ACC112 (cell line): ENCODE results near the gene PTGR1.
A peak's percentile ranks its signal among the peaks of the same experiment; 100 is the strongest.

Experiments used
- H2AFZ ChIP-seq: fragments of 200-600 bp; sonication (generic); one replicate; pipeline ENCODE4 v1.6.0; 2017; ENCODE audit warnings: antibody characterized with exemption, low read length; ENCODE audit not compliant: unreplicated experiment
- H3K27ac ChIP-seq: fragments of 200-600 bp; sonication (generic); 2 replicates; pipeline ENCODE4 v1.5.1; 2014; ENCODE audit warnings: low read depth, mild to moderate bottlenecking, antibody characterized with exemption, low read length, moderate library complexity
- H3K27me3 ChIP-seq: fragments of 200-600 bp; sonication (generic); 2 replicates; pipeline ENCODE4 v1.6.1; 2014; ENCODE audit warnings: mild to moderate bottlenecking, antibody characterized with exemption, low read length, moderate library complexity, mixed read lengths; ENCODE audit not compliant: insufficient read depth
- H3K36me3 ChIP-seq: fragments of 200-600 bp; sonication (generic); 2 replicates; pipeline ENCODE4 v1.6.1; 2016; ENCODE audit warnings: mild to moderate bottlenecking, antibody characterized with exemption, low read length, moderate library complexity, mixed read lengths; ENCODE audit not compliant: insufficient read depth
- H3K4me1 ChIP-seq: fragments of 200-600 bp; sonication (generic); one replicate; pipeline ENCODE4 v1.6.1; 2016; ENCODE audit warnings: low read length, mixed read lengths; ENCODE audit not compliant: insufficient read depth, unreplicated experiment, control insufficient read depth
- H3K4me3 ChIP-seq: fragments of 200-600 bp; sonication (generic); 2 replicates; pipeline ENCODE4 v1.5.1; 2014; ENCODE audit warnings: mild to moderate bottlenecking, low read depth, low read length
- H3K79me2 ChIP-seq: fragments of 200-600 bp; sonication (generic); one replicate; pipeline ENCODE4 v1.6.0; 2016; ENCODE audit warnings: low read length; ENCODE audit not compliant: control insufficient read depth, unreplicated experiment, insufficient read depth

The PTGR1 gene

DNA sequence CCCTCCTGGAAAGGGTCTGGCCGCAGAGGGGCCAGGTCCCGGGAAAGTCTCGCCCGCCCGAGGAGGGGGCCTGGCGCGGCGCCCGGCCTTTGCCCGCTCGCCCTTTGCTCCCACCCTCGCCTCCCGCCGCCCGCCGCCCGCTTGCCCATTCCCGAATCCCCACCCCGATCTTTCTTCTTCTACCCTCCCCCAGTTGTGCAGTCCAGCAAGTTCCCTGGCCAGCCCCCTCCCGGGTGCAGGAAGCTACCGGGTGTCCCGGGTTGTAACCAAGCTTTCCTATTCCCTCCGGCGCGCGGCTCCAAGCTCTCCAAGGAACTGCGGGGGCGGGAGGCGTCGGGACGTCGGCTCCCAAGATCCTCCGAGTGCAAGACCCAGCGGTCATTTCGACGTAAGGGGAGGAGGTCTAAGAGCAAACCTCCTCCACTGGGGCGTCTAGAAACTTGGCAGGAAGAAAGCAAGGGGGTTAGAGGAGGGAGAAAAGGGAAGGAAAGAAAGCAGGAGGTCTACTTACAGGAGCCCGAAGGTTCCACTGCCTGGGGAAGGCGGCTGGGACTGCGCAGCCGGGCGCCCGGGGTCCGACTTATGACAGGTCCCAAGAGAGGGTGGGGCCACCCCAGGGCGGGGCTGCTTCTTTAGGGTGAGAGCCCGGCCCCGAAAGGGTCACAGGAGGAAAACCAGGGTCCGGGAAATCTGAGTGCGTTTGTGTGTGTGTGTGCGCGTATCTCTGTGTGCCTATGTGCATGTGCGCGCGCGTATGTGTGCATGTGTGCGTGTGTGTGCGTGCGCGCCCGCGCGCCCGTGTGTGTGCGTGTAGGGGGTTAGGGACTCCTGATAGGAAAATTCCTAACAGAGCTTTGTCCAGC lies at the start of gene PTGR1:
Gene PTGR1 (minus strand): TSS at position 556 of the 863 bp plus-strand sequence. CDS start 2,225 bp downstream, outside the sequence.
- peaks cover 23% of the 10 kb centered on the region for H3K79me2 ChIP-seq
- H3K27me3 ChIP-seq = no peaks in the 10 kb centered on the region
- H3K4me1 ChIP-seq = peaks cover 14% of the 10 kb centered on the region
- peak within 1 kb of the TSS; percentile 97 for H3K4me3 ChIP-seq
- peak within 1 kb of the TSS; percentile 92 for H2AFZ ChIP-seq
- H3K36me3 ChIP-seq = peaks cover 14% of the 10 kb centered on the region
- H3K27ac ChIP-seq = peak within 1 kb of the TSS; percentile 78

DNA sequence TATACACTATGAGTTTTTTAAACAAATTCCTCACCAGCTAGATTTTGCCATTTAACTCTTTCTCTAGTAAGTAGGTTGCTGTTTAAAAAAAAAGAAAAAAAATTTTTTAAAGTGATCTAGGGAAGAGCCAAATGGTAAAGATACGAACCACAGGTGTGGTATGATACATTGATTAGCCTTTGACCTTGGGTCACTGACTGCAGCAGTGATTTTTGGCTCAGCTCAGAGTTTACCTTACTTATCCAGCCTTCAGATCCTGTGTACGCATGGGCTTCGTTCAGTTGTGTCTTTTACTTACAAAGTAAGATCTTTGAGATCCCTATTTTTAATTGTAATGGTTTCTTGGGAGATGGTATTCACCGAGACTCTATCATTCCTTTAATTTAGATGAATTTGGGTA lies 49.6 kb upstream of the PTGR1 start:
- Histone ChIP-seq H3K79me2 (peaks cover 16% of the 10 kb centered on the region), H3K4me3 (no peak overlapping the region), H3K4me1 (no peaks in the 10 kb centered on the region), H3K27me3 (no peaks in the 10 kb centered on the region), H2AFZ (no peak overlapping the region), H3K27ac (no peak overlapping the region), H3K36me3 (peaks cover 32% of the 10 kb centered on the region)

DNA sequence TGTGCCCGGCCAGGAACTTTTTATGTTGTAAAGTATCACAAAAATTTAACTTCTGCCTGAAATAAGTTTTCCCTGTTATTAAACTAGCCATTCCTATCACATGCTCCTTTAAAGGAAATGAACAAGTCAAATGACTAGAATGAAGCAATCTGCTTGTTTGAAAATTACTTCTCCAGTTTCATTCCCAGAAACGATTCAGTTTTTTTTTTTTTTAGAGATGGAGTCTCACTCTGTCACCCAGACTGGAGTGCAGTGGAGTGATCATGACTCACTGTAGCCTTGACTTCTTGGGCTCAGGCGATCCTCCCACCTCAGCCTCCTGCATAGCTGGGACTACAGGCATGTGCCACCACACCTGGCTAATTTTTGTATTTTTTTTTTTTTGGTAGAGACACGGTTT lies 48.6 kb upstream of the PTGR1 start:
- peaks cover 24% of the 10 kb centered on the region for H3K79me2 ChIP-seq
- H3K4me3 ChIP-seq = no peak overlapping the region
- H3K36me3 ChIP-seq = peaks cover 24% of the 10 kb centered on the region
- no peak overlapping the region for H3K27ac ChIP-seq
- no peaks in the 10 kb centered on the region for H3K4me1 ChIP-seq
- no peak overlapping the region for H2AFZ ChIP-seq
- no peaks in the 10 kb centered on the region for H3K27me3 ChIP-seq

DNA sequence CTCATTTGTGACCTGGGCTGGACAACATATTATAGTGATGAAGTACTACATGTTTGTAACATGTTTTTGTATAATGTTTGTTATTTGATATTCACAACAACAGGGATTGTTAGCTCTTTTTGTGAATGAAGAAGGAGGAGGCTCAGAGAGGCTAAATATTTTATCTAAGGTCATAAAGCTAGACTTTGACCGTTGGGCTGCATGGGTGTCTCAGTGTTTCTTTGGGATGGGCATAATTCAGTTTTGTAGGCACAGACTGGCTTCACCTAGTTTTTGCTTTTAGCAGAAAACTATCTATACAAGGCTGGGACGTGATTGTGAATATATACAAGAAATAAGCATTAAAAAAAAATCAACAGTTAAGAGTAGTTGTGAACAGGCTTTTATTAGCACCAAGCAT lies 47.0 kb upstream of the PTGR1 start:
- peaks cover 26% of the 10 kb centered on the region for H3K36me3 ChIP-seq
- no peaks in the 10 kb centered on the region for H3K27me3 ChIP-seq
- H3K79me2 ChIP-seq = peaks cover 30% of the 10 kb centered on the region
- no peak overlapping the region for H3K4me3 ChIP-seq
- no peak overlapping the region for H2AFZ ChIP-seq
- H3K27ac ChIP-seq = no peak overlapping the region
- no peaks in the 10 kb centered on the region for H3K4me1 ChIP-seq

DNA sequence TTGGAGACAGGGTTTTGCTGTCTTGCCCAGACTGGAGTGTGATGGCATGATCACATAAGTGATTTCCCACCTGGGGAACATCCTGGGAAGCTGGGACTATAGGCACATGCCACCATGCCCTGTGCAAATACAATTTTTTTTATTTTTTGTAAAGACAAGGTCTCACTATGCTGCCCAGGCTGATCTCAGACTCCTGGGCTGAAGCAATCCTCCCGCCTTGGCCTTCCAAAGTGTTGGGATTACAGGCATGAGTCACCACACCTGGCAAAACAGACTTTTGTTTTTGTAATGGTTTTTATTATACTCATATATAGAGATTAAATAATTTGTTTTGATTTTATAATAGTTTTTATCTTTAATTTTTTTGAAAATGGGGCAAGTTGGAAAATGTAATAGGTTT lies 46.4 kb upstream of the PTGR1 start:
- no peak overlapping the region for H3K4me3 ChIP-seq
- H3K4me1 ChIP-seq = no peaks in the 10 kb centered on the region
- H3K27me3 ChIP-seq = no peaks in the 10 kb centered on the region
- H2AFZ ChIP-seq = no peak overlapping the region
- peaks cover 30% of the 10 kb centered on the region for H3K79me2 ChIP-seq
- H3K27ac ChIP-seq = no peak overlapping the region
- H3K36me3 ChIP-seq = peaks cover 26% of the 10 kb centered on the region

DNA sequence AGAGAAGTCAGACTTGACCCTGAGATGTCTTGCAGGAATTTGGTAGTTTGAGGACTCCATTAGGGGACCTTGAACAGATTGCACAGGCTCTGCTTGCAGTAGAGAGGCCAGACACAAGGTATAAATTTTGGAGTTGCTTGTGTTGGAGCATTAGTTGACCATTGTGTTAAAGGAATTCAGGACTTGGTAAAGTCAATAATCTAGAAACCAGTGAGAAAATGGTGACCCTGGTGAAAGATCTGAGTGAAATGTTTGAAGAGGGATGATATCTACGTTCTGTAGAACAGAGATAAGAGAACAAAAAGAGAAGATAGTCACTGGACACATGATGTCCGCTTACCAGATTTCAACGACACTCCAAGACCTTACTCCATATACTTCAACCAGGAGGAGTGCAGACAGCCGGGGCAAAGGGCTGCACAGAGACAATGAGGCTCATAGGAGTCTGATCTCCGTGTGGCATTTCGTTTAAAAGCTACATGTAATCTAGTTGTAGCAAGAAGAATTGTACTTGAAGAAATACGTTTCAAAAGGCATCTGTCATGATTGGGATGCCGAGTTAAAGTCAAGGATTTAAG lies 44.8 kb upstream of the PTGR1 start:
- H3K4me1 ChIP-seq = no peaks in the 10 kb centered on the region
- no peaks in the 10 kb centered on the region for H3K27me3 ChIP-seq
- no peak overlapping the region for H3K4me3 ChIP-seq
- H3K27ac ChIP-seq = no peak overlapping the region
- H3K36me3 ChIP-seq = peaks cover 18% of the 10 kb centered on the region
- H2AFZ ChIP-seq = no peak overlapping the region
- peaks cover 34% of the 10 kb centered on the region for H3K79me2 ChIP-seq

DNA sequence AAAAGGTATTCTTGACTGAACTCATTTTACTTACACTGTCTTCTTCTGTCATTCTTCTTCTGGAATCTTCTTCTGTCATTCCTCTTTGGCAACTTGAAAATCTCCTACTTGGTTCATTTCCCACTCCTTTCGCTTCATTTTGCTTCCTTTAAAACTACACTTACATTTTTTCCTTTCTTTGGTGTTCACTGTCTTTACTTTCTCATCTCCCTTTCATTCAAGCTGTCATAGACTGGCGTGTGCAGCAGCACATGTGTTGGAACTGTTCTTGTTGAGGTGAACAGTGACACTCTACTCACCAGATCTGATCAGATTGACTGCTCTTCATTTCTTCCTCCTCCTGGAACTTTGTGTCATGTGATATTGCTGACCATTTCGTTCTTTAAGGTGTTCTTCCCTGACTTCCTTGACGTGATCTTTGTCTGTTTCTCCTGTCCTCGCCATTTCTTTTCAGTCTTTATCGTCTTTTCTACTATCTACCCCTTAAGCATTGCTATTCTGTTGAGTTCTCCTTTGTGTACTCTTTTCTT lies 38.0 kb upstream of the PTGR1 start:
- Histone ChIP-seq H3K4me3 (no peak overlapping the region), H3K27ac (no peak overlapping the region), H3K36me3 (0 out of 2 replicates have a peak, but pooled peaks cover 5% of the 10 kb centered on the region), H3K27me3 (no peaks in the 10 kb centered on the region), H3K79me2 (peaks cover 70% of the 10 kb centered on the region), H2AFZ (no peak overlapping the region), H3K4me1 (peaks cover 28% of the 10 kb centered on the region)

DNA sequence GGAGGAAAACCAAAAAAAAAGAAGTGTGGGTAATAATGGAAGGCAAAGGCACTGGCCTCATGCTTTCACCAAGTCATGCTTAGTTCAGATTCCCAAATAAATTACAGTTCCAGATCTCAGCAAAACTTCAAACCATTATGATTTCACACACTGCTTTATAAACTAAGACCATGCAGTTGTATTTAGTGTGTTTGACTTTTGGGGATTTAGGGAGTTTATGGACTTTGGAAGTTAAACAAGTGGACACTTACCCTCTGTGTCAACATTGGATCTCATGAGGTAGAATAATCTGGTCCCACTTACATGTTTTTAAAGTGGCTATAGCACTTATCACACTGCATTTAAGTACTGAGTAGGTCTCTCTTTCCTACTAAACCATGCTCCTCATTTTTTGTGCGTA lies 35.4 kb upstream of the PTGR1 start:
- Histone ChIP-seq H3K79me2 (peaks cover 83% of the 10 kb centered on the region), H3K36me3 (0 out of 2 replicates have a peak, but pooled peaks cover 5% of the 10 kb centered on the region), H3K27me3 (no peaks in the 10 kb centered on the region), H3K4me3 (no peak overlapping the region), H3K27ac (no peak overlapping the region), H3K4me1 (peaks cover 34% of the 10 kb centered on the region), H2AFZ (no peak overlapping the region)

DNA sequence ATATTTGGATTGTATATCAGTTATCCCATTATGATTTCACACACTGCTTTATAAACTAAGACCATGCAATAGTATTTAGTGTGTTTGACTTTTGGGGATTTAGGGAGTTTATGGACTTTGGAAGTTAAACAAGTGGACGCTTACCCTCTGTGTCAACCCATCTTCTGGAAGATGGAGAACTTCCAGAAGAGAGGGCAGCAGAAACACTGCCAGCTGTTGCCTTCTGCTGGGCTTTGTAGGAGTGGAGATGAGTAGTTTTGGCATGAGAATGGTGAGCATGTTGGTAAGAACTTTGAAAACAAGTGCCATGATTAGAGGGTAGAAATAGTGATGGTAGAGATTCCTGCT lies 33.9 kb upstream of the PTGR1 start:
- Histone ChIP-seq H3K36me3 (0 out of 2 replicates have a peak, but pooled peaks cover 5% of the 10 kb centered on the region), H3K4me1 (peaks cover 34% of the 10 kb centered on the region), H3K79me2 (peaks cover 70% of the 10 kb centered on the region), H2AFZ (no peak overlapping the region), H3K27ac (no peak overlapping the region), H3K4me3 (peak overlapping the region; percentile 99), H3K27me3 (no peaks in the 10 kb centered on the region)

DNA sequence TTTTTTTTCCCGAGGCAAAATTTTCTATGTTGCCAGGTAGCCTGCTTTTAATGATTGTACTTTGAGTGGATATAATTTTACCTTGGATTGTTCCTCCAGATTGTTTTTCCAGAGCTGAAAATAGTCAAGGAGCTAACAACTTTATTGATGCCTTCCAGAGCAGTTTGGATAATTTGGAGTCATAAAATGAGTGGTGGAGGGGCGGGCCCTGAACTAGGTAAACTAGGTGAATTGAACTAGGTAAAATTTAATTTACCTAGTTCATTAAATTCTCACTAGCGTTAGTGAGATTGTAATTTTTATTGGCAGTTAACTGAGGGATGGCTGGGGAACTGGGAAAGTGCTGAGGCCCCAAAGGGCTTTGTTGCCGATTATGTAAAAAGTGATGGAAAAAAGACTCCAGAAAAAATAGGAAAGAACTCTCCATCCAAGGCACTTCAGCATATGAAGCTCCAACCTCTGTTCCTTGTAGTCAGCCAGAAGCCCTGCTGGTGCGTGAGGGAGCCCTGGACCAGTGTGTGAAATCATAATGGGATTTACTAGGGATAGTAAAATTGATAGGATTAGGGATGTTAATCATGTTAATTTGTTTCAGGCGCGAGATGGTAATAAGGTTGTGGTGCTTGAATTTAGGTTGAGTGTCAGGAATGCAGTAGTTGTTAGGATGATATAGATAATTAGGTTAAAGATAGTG lies 33.4 kb upstream of the PTGR1 start:
- Histone ChIP-seq H2AFZ (no peak overlapping the region), H3K4me1 (peaks cover 34% of the 10 kb centered on the region), H3K36me3 (0 out of 2 replicates have a peak, but pooled peaks cover 5% of the 10 kb centered on the region), H3K27me3 (no peaks in the 10 kb centered on the region), H3K4me3 (peak overlapping the region; percentile 99), H3K79me2 (peaks cover 65% of the 10 kb centered on the region), H3K27ac (no peak overlapping the region)
